IMR-90 (cell line): Measurements from ENCODE around the gene UROD. TPM values are rescaled to one million over a fixed set of nuclear protein-coding genes. Genes with fewer than 3 reads are reported as not detected.
"Not testable (repeated sequence)": the region's sequence is repeated elsewhere in the genome, so short reads cannot be mapped to it uniquely, and the experiment has no call there.

Source experiments
- ATAC-seq: fragments of 200-7000 bp; cut with Tn5 transposase; 2 replicates; pipeline ENCODE4 v1.9.1; 2020; ENCODE audit warnings: low read depth, mild to moderate bottlenecking, moderate library complexity
- BruUV-seq: library from RNA; stranded (reverse); fragments of 400-500 nt; replicated peaks from 2 replicates; lab custom pipeline; 2021; lab: Mats Ljungman, UMichigan
- CTCF ChIA-PET: fragments of 300-600 bp; formaldehyde crosslinking; extraction: SDS; loops from one replicate; lab custom pipeline; 2021; ENCODE audit warnings: antibody characterized with exemption; lab: Yijun Ruan, JAX
- POLR2A ChIA-PET: fragments of 300-600 bp; sonication (Branson Sonifier 250); formaldehyde crosslinking; loops from one replicate; lab custom pipeline; 2022; ENCODE audit warnings: antibody characterized with exemption; ENCODE audit not compliant: unreplicated experiment; lab: Charles Lee
- DNase-seq: peaks from one replicate; pipeline ENCODE4 v3.0.0; 2013
- H2AFZ ChIP-seq: replicated peaks from 2 replicates; pipeline ENCODE3; 2013; ENCODE audit warnings: low read length, mild to moderate bottlenecking; ENCODE audit not compliant: poor library complexity
- H2AK5ac ChIP-seq: 2 replicates; pipeline ENCODE4 v1.6.1; 2013; ENCODE audit warnings: low read depth, low read length, inconsistent platforms
- H2AK9ac ChIP-seq: replicated peaks from 2 replicates; pipeline ENCODE3; 2013; ENCODE audit warnings: mild to moderate bottlenecking, low read depth, low read length, moderate library complexity; ENCODE audit not compliant: poor library complexity
- H2BK120ac ChIP-seq: 2 replicates; pipeline ENCODE4 v1.6.1; 2013; ENCODE audit warnings: low read depth, low read length, inconsistent platforms
- H2BK15ac ChIP-seq: 3 replicates; pipeline ENCODE4 v1.6.1; 2013; ENCODE audit warnings: low read depth, low read length, inconsistent platforms
- H2BK20ac ChIP-seq: 2 replicates; pipeline ENCODE4 v1.6.1; 2013; ENCODE audit warnings: low read depth, mild to moderate bottlenecking, inconsistent platforms, low read length, moderate library complexity
- H2BK5ac ChIP-seq: 2 replicates; pipeline ENCODE4 v1.6.1; 2013; ENCODE audit warnings: mild to moderate bottlenecking, low read depth, low read length, inconsistent platforms; ENCODE audit not compliant: poor library complexity, severe bottlenecking
- H3K14ac ChIP-seq: replicated peaks from 2 replicates; pipeline ENCODE4 v1.6.1; 2013; ENCODE audit warnings: low read depth, low read length, inconsistent platforms
- H3K18ac ChIP-seq: 2 replicates; pipeline ENCODE4 v1.6.1; 2013; ENCODE audit warnings: low read depth, low read length, control low read depth
- H3K23ac ChIP-seq: 2 replicates; pipeline ENCODE4 v1.6.1; 2013; ENCODE audit warnings: low read depth, low read length, inconsistent platforms
- H3K27ac ChIP-seq: 2 replicates; pipeline ENCODE4 v1.5.1; 2013; ENCODE audit warnings: mild to moderate bottlenecking, control low read depth, low read length; ENCODE audit not compliant: insufficient read depth
- H3K27me3 ChIP-seq: 2 replicates; pipeline ENCODE4 v1.6.1; 2013; ENCODE audit warnings: low read length; ENCODE audit not compliant: control insufficient read depth, insufficient read depth
- H3K36me3 ChIP-seq: 2 replicates; pipeline ENCODE4 v1.6.1; 2013; ENCODE audit warnings: low read length, mixed read lengths; ENCODE audit not compliant: control insufficient read depth, insufficient read depth
- H3K4ac ChIP-seq: 2 replicates; pipeline ENCODE4 v1.6.1; 2013; ENCODE audit warnings: low read depth, low read length, inconsistent platforms
- H3K4me1 ChIP-seq: 2 replicates; pipeline ENCODE4 v1.6.1; 2013; ENCODE audit warnings: low read length, mixed read lengths; ENCODE audit not compliant: control insufficient read depth, insufficient read depth
- H3K4me2 ChIP-seq: 2 replicates; pipeline ENCODE4 v1.6.1; 2013; ENCODE audit warnings: low read depth, mild to moderate bottlenecking, control low read depth, low read length, moderate library complexity
- H3K4me3 ChIP-seq: 2 replicates; pipeline ENCODE4 v1.5.1; 2013; ENCODE audit warnings: low read depth, mild to moderate bottlenecking, control low read depth, low read length, moderate library complexity; ENCODE audit not compliant: insufficient read depth
- H3K56ac ChIP-seq: 2 replicates; pipeline ENCODE4 v1.6.1; 2013; ENCODE audit warnings: low read length, inconsistent platforms; ENCODE audit not compliant: insufficient read depth; ENCODE audit errors: extremely low read depth
- H3K79me1 ChIP-seq, 2 experiments: 2 replicates each; pipeline ENCODE4 v1.6.1; 2013; ENCODE audit warnings: low read length in 2 of 2, inconsistent platforms in 1 of 2, low read depth in 1 of 2
- H3K9ac ChIP-seq: 2 replicates; pipeline ENCODE4 v1.6.1; 2013; ENCODE audit warnings: low read depth, low read length, control low read depth
- H3K9me1 ChIP-seq: 2 replicates; pipeline ENCODE4 v1.6.1; 2013; ENCODE audit warnings: low read length, inconsistent platforms; ENCODE audit not compliant: insufficient read depth
- H3K9me3 ChIP-seq: 2 replicates; pipeline ENCODE4 v1.6.1; 2013; ENCODE audit warnings: low read length; ENCODE audit not compliant: control insufficient read depth, insufficient read depth
- H4K20me1 ChIP-seq: 2 replicates; pipeline ENCODE4 v1.6.1; 2013; ENCODE audit warnings: low read length, inconsistent platforms; ENCODE audit not compliant: insufficient read depth
- H4K5ac ChIP-seq: 2 replicates; pipeline ENCODE4 v1.6.1; 2013; ENCODE audit warnings: mild to moderate bottlenecking, low read depth, low read length, control low read depth
- H4K8ac ChIP-seq, 2 experiments: 2 replicates each; pipeline ENCODE4 v1.6.1; 2013; ENCODE audit warnings: low read depth in 2 of 2, low read length in 2 of 2, control low read depth in 1 of 2, inconsistent platforms in 1 of 2
- H4K91ac ChIP-seq: 2 replicates; pipeline ENCODE4 v1.6.1; 2013; ENCODE audit warnings: low read depth, low read length, inconsistent platforms; ENCODE audit not compliant: insufficient read depth
- FOS ChIP-seq: fragments of 150-350 bp; IDR thresholded peaks from 2 replicates; pipeline ENCODE4 v1.6.1; 2016; ENCODE audit warnings: low read depth, low read length
- WGBS, 2 experiments: methylation state at CpG; one replicate each; pipeline versions ENCODE4 v1.1.5 to v1.1.7; 2013; ENCODE audit warnings: missing lambda C conversion rate in 2 of 2; ENCODE audit not compliant: insufficient read length in 1 of 2; ENCODE audit errors: extremely low coverage in 2 of 2; 5-methylcytosine and 5-hydroxymethylcytosine counted together
- dilution Hi-C: fragments of 300-500 bp; cut with HindIII; formaldehyde crosslinking; loops from one replicate; pipeline ENCODE4 v1.14.3; 2018; ENCODE audit warnings: low sequenced_read_pairs; ENCODE audit not compliant: unreplicated experiment
- in situ Hi-C: fragments of 300-500 bp; cut with MboI; formaldehyde crosslinking; loops from 3 replicates; pipeline ENCODE4 v1.14.3; 2019; ENCODE audit warnings: low sequenced_read_pairs, inconsistent platforms, mixed read lengths
- intact Hi-C: fragments of 100-400 bp; cut with micrococcal nuclease; formaldehyde crosslinking; loops from 2 replicates; pipeline ENCODE4 v1.10.0; 2022
- polyA plus RNA-seq, 3 experiments: library from polyadenylated mRNA; depleted of rRNA; stranded (reverse); fragments of >200 nt; gene quantifications; 2 replicates each; pipeline ENCODE4 v1.2.3, GENCODE V29; 2012; ENCODE audit warnings: low replicate concordance in 1 of 3
- total RNA-seq: library from RNA; depleted of rRNA; stranded (reverse); fragments of >200 nt; gene quantifications from 2 replicates; pipeline ENCODE4 v1.2.3, GENCODE V29; 2012

Gene UROD
- total and polyA plus RNA-seq, 2 of the 4 experiments (the other 2 are of a cell fraction): 220 to 224 TPM

- H2BK15ac ChIP-seq: no peak overlapping the region
Measured at GRCh38 chr1:45059829-45060228, 47.8 kb downstream of the UROD start.

GRCh38 chr1:45062463-45062862 is 50.4 kb downstream of the UROD start:
- H4K5ac ChIP-seq, H3K9ac ChIP-seq, dilution Hi-C loops, H4K91ac ChIP-seq, H3K79me1 ChIP-seq, H3K27ac ChIP-seq, H2AK5ac ChIP-seq, H3K4ac ChIP-seq, H3K4me1 ChIP-seq, H3K36me3 ChIP-seq, BruUV-seq, H3K18ac ChIP-seq, H3K27me3 ChIP-seq, intact Hi-C loops, H2BK5ac ChIP-seq, in situ Hi-C loops, H2BK120ac ChIP-seq, H3K9me1 ChIP-seq, H3K9me3 ChIP-seq, DNase-seq, H4K20me1 ChIP-seq, H2BK15ac ChIP-seq, H3K4me2 ChIP-seq, H3K23ac ChIP-seq, H3K14ac ChIP-seq, ATAC-seq, H2BK20ac ChIP-seq, H2AK9ac ChIP-seq, CTCF ChIA-PET, H3K56ac ChIP-seq, H4K8ac ChIP-seq, H3K4me3 ChIP-seq, POLR2A ChIA-PET, H2AFZ ChIP-seq: not testable (repeated sequence)
- no CpG with 5 or more reads among the region's 4 CpGs for WGBS, 2 experiments

More at GRCh38 chr1:45059829-45060228, 47.8 kb downstream of the UROD start:
- no peaks in the 10 kb centered on the region for H3K4me1 ChIP-seq
- ChIA-PET POLR2A (no interaction called here), CTCF (no interaction called here)
- WGBS, 2 experiments: no CpG with 5 or more reads among the region's 2 CpGs
- H2AK5ac ChIP-seq: no peak overlapping the region
- intact Hi-C loops (no loop called here), dilution Hi-C loops (no loop called here), in situ Hi-C loops (no loop called here)
- no peak overlapping the region for H2BK20ac ChIP-seq
- no peak overlapping the region for H3K18ac ChIP-seq
- no peak overlapping the region for H3K9ac ChIP-seq
- peaks cover 3% of the 10 kb centered on the region for H3K27me3 ChIP-seq
- H4K8ac ChIP-seq: no peak overlapping the region
- no peak overlapping the region for H3K56ac ChIP-seq
- no peak overlapping the region for H3K4ac ChIP-seq
- no peak overlapping the region for H2AK9ac ChIP-seq
- H3K36me3 ChIP-seq: no peaks in the 10 kb centered on the region
- no TSS peak for BruUV-seq
- H2BK120ac ChIP-seq: no peak overlapping the region
- H3K4me3 ChIP-seq: no peak overlapping the region
- H3K9me1 ChIP-seq: no peaks in the 10 kb centered on the region
- no peak overlapping the region for H4K91ac ChIP-seq
- no peaks in the 10 kb centered on the region for H4K20me1 ChIP-seq
- H3K79me1 ChIP-seq: no peaks in the 10 kb centered on the region
- ATAC-seq (no peak), DNase-seq (no peak)
- H2BK5ac ChIP-seq: no peak overlapping the region
- no peak for TF ChIP-seq FOS
- H2AFZ ChIP-seq: no peak overlapping the region
- H4K5ac ChIP-seq: no peak overlapping the region
- no peak overlapping the region for H3K27ac ChIP-seq
- no peak overlapping the region for H3K23ac ChIP-seq
- H3K4me2 ChIP-seq: no peak overlapping the region
- no peak overlapping the region for H3K14ac ChIP-seq
- H3K9me3 ChIP-seq: no peaks in the 10 kb centered on the region
